ENCODE data around the gene CDC42EP3. TPM values are rescaled to one million over a fixed set of nuclear protein-coding genes. Genes with fewer than 3 reads are reported as not detected.

The CDC42EP3 gene
- polyA plus RNA-seq, 1 donor from 2014 or later: 25.2 TPM

DNA sequence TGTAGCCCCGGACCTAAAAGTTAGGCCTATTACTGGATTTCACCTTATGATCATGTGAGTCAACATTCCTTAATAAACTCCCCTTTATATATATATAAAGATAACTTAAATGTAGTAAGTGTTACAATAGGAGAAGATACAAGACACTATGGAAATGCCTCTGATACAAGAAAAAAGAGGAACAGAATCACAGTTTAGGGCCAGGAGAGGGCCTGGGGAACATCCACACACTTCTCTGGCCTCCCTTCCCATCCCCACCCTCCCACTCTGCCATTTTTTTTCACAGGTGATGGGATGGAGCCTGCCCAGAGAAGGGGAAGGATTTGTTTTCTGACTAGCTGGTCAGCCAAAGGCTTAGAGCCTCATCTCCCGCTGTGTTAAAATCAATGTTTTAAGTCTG, 6.4 kb downstream of the CDC42EP3 start:
- no peak overlapping the region for H2AFZ ChIP-seq (ENCODE audit: low read depth, low read length)
- H3K27ac ChIP-seq (ENCODE audit: low read length): no peak overlapping the region
- no peaks in the 10 kb centered on the region for H3F3A ChIP-seq (ENCODE audit: insufficient read depth, low read length, poor library complexity, severe bottlenecking)
- H3K9me2 ChIP-seq (ENCODE audit: insufficient read depth, low read length): no peaks in the 10 kb centered on the region
- H3K9me3 ChIP-seq (ENCODE audit: low read length): no peaks in the 10 kb centered on the region
- peaks cover 5% of the 10 kb centered on the region for H3K36me3 ChIP-seq (ENCODE audit: insufficient read depth, low read length)
- H4K20me1 ChIP-seq (ENCODE audit: insufficient read depth): peaks cover 3% of the 10 kb centered on the region
- H3K9ac ChIP-seq (ENCODE audit: low read length): no peak overlapping the region
- no peaks in the 10 kb centered on the region for H3K27me3 ChIP-seq (ENCODE audit: insufficient read depth, low read depth, low read length)
- no peak overlapping the region for H3K4me2 ChIP-seq (ENCODE audit: low read length)
- peaks cover 57% of the 10 kb centered on the region for H3K79me2 ChIP-seq (replicated peaks; ENCODE audit: insufficient read depth, low read length)
- TF ChIP-seq TAF1 (IDR thresholded peaks at IDR 0.05; ENCODE audit: low read depth) (no peak), EZH2 (IDR thresholded peaks at IDR 0.05; ENCODE audit: borderline replicate concordance, insufficient read depth, low read length, poor library complexity, severe bottlenecking) (no peak), SMC3 (conservative IDR thresholded peaks at IDR 0.05; ENCODE audit: poor library complexity) (no peak), CTCF (IDR thresholded peaks at IDR 0.05; ENCODE audit: poor library complexity, severe bottlenecking) (no peak), MXI1 (conservative IDR thresholded peaks at IDR 0.05; ENCODE audit: poor library complexity, severe bottlenecking) (no peak)
- H3K4me3 ChIP-seq (ENCODE audit: low read length): no peak overlapping the region

DNA sequence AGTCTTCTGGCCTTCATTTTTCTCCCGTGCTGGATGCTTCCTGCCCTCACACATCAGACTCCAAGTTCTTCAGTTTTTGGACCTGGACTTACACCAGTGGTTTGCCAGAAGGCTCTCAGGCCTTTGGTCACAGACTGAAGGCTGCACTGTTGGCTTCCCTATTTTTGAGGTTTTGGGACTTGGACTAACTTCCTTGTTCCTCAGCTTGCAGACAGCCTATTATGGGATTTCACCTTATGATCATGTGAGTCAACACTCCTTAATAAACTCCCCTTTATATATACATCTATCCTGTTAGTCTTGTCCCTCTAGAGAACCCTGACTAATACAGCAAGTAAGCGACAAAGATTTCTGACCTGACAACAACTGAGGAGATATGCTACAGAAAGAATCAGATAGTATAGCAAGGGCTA, 7.2 kb downstream of the CDC42EP3 start:
- H3K27me3 ChIP-seq (ENCODE audit: insufficient read depth, low read depth, low read length): no peaks in the 10 kb centered on the region
- H3K36me3 ChIP-seq (ENCODE audit: insufficient read depth, low read length): peaks cover 5% of the 10 kb centered on the region
- no peaks in the 10 kb centered on the region for H3K9me2 ChIP-seq (ENCODE audit: insufficient read depth, low read length)
- H2AFZ ChIP-seq (ENCODE audit: low read depth, low read length): no peak overlapping the region
- no peak overlapping the region for H3K27ac ChIP-seq (ENCODE audit: low read length)
- H3F3A ChIP-seq (ENCODE audit: insufficient read depth, low read length, poor library complexity, severe bottlenecking): no peaks in the 10 kb centered on the region
- H4K20me1 ChIP-seq (ENCODE audit: insufficient read depth): peaks cover 3% of the 10 kb centered on the region
- TF ChIP-seq, protein P1, sequence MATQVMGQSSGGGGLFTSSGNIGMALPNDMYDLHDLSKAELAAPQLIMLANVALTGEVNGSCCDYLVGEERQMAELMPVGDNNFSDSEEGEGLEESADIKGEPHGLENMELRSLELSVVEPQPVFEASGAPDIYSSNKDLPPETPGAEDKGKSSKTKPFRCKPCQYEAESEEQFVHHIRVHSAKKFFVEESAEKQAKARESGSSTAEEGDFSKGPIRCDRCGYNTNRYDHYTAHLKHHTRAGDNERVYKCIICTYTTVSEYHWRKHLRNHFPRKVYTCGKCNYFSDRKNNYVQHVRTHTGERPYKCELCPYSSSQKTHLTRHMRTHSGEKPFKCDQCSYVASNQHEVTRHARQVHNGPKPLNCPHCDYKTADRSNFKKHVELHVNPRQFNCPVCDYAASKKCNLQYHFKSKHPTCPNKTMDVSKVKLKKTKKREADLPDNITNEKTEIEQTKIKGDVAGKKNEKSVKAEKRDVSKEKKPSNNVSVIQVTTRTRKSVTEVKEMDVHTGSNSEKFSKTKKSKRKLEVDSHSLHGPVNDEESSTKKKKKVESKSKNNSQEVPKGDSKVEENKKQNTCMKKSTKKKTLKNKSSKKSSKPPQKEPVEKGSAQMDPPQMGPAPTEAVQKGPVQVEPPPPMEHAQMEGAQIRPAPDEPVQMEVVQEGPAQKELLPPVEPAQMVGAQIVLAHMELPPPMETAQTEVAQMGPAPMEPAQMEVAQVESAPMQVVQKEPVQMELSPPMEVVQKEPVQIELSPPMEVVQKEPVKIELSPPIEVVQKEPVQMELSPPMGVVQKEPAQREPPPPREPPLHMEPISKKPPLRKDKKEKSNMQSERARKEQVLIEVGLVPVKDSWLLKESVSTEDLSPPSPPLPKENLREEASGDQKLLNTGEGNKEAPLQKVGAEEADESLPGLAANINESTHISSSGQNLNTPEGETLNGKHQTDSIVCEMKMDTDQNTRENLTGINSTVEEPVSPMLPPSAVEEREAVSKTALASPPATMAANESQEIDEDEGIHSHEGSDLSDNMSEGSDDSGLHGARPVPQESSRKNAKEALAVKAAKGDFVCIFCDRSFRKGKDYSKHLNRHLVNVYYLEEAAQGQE (IDR thresholded peaks at IDR 0.05; ENCODE audit: borderline replicate concordance): no peak
- TF ChIP-seq CTCF (IDR thresholded peaks at IDR 0.05; ENCODE audit: poor library complexity, severe bottlenecking) (no peak), EP300 (conservative IDR thresholded peaks at IDR 0.05; ENCODE audit: poor library complexity, severe bottlenecking) (no peak), POLR2AphosphoS5 (IDR thresholded peaks at IDR 0.05) (no peak), EZH2 (IDR thresholded peaks at IDR 0.05; ENCODE audit: borderline replicate concordance, insufficient read depth, low read length, poor library complexity, severe bottlenecking) (no peak), RAD21 (conservative IDR thresholded peaks at IDR 0.05) (no peak), TAF1 (IDR thresholded peaks at IDR 0.05; ENCODE audit: low read depth) (no peak), MXI1 (conservative IDR thresholded peaks at IDR 0.05; ENCODE audit: poor library complexity, severe bottlenecking) (no peak), SMC3 (conservative IDR thresholded peaks at IDR 0.05; ENCODE audit: poor library complexity) (no peak)
- peaks cover 55% of the 10 kb centered on the region for H3K79me2 ChIP-seq (replicated peaks; ENCODE audit: insufficient read depth, low read length)
- H3K9ac ChIP-seq (ENCODE audit: low read length): no peak overlapping the region
- no peak overlapping the region for H3K4me3 ChIP-seq (ENCODE audit: low read length)
- no peak overlapping the region for H3K4me2 ChIP-seq (ENCODE audit: low read length)
- no peaks in the 10 kb centered on the region for H3K9me3 ChIP-seq (ENCODE audit: low read length)

Data from neural cell (in vitro differentiated cells).